ENCODE measurements around the gene P3H1.

P3H1 gene

DNA sequence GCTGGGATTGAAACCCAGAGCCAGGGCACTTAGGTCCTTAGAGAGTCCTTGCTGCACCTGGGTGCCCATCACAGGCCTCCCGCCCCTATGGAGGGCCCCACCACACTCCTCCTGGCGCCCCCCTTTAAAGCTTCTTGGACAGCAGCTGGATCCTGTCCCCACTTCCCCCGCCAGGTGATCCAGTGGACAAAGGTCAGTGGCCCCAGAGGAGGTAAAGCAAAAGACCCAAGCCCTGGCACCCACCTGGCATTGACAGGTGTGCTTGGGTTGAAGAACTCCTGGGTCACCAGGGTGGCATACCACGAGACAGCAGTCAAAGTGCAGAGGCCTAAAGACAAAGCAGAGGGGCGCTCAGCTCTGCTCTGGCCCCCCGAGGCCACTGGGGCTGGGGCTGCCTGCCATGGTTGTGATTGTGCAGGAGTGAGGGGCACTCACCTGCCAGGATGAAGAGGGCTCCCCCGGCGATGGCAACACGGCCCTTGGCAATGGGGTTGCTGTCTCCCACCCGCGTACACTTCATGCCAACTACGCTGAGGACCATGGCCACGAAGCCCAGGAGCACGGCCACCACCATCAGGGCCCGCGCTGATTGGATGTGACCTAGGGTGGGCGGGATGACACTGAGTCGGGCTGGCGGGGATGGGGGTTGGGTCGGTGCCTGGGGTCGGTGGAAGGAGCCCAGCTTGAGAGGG lies 28.7 kb downstream of the P3H1 start:
- H3K27ac ChIP-seq: peak overlapping the region; percentile 34; the same call in 1 of the 2 replicates
- TF ChIP-seq, protein P1, sequence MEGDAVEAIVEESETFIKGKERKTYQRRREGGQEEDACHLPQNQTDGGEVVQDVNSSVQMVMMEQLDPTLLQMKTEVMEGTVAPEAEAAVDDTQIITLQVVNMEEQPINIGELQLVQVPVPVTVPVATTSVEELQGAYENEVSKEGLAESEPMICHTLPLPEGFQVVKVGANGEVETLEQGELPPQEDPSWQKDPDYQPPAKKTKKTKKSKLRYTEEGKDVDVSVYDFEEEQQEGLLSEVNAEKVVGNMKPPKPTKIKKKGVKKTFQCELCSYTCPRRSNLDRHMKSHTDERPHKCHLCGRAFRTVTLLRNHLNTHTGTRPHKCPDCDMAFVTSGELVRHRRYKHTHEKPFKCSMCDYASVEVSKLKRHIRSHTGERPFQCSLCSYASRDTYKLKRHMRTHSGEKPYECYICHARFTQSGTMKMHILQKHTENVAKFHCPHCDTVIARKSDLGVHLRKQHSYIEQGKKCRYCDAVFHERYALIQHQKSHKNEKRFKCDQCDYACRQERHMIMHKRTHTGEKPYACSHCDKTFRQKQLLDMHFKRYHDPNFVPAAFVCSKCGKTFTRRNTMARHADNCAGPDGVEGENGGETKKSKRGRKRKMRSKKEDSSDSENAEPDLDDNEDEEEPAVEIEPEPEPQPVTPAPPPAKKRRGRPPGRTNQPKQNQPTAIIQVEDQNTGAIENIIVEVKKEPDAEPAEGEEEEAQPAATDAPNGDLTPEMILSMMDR (conservative IDR thresholded peaks at IDR 0.05): no peak

DNA sequence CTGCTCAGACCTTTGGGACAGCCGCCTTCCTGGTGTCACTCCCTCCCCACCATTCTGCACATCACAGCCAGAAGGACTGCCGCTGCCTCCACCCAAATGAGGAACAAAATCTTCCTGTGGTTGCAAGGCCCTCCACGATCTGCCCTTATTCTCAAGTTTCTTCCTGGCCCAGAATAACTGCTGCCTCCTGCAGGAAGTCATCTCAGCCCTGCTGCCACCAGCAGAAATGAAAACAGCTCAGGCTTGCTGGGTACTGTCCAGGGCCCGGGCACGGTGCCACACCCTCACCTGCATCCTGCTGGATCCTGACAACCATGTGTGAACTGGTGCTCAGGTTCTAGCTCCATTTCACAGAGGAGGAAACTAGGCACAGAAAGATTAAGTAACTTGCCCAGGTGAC lies 29.6 kb downstream of the P3H1 start:
- TF ChIP-seq, protein P1 (conservative IDR thresholded peaks at IDR 0.05): peak; percentile 34
- H3K27ac ChIP-seq: peak overlapping the region; percentile 34

DNA sequence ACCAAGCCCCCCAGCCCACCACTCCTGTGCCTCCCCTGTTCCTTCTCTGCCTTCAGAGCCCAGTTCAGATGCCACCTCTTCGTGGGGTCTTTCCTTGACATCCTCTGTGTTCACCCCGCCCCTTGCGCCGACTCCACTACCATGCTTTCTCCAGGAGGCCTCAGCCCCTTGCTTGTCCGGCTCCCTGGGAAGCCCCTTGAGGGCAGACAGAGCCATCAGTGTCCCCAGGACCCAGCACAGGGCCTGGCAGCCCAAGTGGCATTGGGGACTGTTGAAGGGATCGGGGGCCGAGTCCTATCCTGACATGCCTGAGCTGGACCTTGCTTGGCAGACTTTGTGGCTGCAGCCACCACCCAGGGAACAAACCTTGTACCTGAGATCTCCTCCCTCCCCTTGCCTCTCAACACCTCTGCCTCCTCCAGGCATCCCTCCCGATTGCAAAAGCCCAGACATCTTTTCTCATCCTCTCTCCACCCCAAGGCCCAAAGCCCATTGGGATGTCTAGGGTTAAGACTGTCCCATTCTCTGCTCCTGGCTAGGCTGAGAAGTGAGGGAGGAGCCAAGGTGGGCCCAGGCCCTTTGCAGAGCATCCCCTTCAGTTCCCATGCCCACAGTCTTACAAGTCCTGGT lies 30.1 kb downstream of the P3H1 start:
- peak overlapping the region; percentile 34 for H3K27ac ChIP-seq
- TF ChIP-seq, protein P1 (conservative IDR thresholded peaks at IDR 0.05): no peak

DNA sequence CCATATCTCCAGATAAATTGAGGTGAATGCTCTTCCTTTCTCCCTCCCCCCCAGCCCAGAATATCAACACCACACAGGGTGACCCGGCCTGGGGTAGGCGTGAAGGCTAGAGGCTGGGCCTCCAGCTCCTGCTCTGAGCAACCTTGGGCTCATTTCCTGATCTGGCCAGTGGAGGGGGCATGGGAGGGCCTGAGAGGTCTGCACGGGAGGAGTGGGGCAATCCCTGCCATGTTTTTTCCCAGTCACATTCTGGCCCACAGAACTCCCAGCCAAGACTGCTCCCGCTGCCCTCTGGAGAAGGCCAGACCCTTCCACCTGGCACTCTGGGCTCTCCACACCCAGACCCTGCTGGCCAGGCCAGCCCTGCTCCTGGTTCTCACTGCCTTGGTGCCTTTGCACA lies 30.7 kb downstream of the P3H1 start:
- no peak overlapping the region for H3K27ac ChIP-seq

DNA sequence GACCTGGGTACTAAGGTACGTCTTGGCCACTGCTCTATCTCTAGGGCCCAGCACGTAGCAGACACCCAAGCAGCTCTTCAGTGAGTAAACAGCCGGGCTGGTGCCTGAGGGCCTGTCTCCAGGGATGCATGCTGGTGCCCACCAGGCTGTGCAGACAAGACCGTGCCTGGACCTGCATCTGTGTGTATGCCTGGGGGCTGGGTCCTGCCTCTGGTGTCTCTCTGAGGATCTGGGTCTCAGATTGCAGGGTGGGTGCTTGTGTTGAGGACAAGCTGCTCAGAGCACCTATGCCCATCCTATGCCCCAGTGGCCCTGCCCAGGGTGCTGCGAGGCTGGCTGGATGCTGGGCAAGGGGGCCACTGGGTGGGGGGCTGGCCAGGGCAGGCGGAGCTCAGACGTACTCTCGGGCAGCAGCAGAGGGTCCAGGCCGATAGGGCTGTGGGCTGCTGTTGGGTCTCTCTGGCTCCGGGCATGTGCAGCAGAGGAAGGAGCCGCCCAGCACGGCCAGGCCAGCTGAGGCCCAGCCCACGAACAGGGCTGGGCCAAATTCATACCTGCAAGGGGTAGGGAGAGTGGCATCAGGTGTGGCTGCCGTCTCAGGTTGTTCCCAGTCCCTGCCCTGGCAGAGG lies 31.2 kb downstream of the P3H1 start:
- TF ChIP-seq, protein P1 (conservative IDR thresholded peaks at IDR 0.05): no peak
- H3K27ac ChIP-seq: no peak overlapping the region

More for the DNA sequence above, 30.7 kb downstream of the P3H1 start:
- TF ChIP-seq, protein P1 (conservative IDR thresholded peaks at IDR 0.05): no peak

DNA sequence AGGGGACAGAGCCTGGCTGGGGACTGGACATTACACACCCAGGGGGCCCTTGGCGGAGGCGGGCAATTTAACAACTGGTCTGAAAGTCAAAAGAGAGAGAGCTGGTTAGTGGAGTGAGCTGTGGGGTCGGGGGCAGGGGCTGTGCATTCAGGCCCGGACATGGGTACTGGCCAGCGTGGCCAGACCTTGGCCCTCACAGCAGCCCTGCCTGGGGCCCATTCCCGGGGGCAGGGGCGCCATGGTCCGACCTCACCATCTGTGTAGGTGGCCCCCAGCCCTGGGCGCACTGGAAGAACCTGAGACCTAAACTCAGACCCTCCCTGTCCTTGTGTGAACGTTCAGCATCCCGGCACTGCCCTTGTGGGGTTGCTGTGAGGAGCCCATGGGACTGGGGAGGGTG lies 31.8 kb downstream of the P3H1 start:
- H3K27ac ChIP-seq: no peak overlapping the region
- TF ChIP-seq, protein P1 (conservative IDR thresholded peaks at IDR 0.05): no peak

DNA sequence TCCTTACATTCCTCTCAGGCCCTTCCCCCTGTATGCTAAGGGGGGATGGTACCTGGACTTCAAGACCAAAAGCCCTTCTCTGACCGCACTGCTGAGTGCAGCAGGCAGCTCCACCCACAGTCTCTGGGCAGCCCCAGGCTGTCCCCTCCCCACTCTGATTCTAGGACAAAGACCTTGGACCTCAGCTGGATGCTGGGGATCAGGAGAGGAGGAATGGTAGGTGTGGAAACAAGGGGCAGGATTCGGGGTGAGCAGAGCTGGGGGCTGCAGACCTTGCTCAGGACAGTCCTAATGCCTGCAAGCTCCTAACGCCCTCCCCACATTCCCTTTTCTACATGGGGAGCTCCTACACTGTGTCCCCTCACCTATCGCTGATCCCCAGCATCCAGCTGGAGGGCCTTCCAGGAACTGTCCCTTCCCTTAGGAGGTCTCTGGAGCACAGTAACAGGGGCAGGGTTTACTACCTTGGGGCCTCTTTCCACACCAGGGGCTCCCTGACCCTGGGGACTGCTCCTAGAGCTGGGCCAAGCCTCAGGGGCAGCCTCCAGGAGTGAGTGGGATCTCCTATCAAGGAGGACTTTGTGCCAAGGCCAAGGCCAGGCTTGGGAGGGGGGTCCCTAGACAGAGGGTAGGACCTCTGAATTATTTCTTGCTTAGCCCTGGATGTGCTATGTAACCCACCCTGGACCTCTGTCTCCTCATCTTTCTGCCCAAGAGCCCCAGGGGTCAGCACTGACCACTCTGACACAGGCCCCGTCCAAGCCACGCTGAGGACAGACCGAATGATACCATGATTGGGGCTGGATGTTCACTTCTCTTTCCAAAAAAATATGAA lies 32.4 kb downstream of the P3H1 start:
- H3K27ac ChIP-seq: no peak overlapping the region
- TF ChIP-seq, protein P1 (conservative IDR thresholded peaks at IDR 0.05): no peak
